Measurements from ENCODE around the gene CHMP5.

CHMP5 gene

DNA sequence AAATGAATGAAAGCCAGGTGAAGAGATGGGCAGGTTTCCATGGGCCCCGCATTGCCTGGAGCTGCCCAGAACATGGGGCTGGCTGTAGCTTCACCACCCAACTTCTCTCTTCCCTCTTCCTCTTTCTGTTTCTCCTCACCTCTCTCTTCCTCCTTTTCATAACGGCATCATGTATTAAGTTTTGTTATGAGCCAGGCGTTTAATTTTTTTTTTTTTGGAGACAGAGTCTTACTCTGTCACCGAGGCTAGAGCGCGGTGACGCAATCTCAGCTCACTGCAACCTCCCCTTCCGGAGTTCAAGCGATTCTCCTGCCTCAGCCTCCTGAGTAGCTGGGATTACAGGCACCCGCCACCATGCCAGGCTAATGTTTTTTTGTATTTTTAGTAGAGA is 37.8 kb upstream of the CHMP5 start:
- Histone ChIP-seq H3K27me3 (ENCODE audit: insufficient read depth, insufficient read length) (no peaks in the 10 kb centered on the region), H3K36me3 (ENCODE audit: insufficient read depth, insufficient read length, low read length) (no peaks in the 10 kb centered on the region), H3K4me3 (ENCODE audit: insufficient read length, low read depth) (no peak overlapping the region), H3K9ac (ENCODE audit: insufficient read length, low read depth) (no peak overlapping the region), H3K9me3 (ENCODE audit: insufficient read depth, low read length) (no peaks in the 10 kb centered on the region), H3K4me1 (ENCODE audit: insufficient read depth, insufficient read length) (peaks cover 9% of the 10 kb centered on the region)
- no peak for DNase-seq (ENCODE audit: low read depth, low spot score)
- TF ChIP-seq SUZ12 (IDR thresholded peaks at IDR 0.05; ENCODE audit: extremely low read depth, insufficient read depth, insufficient read length) (no peak), YY1 (IDR thresholded peaks at IDR 0.05; ENCODE audit: insufficient read depth, insufficient read length) (no peak), ZNF274 (IDR thresholded peaks at IDR 0.05; ENCODE audit: low read depth, low read length) (no peak)

DNA sequence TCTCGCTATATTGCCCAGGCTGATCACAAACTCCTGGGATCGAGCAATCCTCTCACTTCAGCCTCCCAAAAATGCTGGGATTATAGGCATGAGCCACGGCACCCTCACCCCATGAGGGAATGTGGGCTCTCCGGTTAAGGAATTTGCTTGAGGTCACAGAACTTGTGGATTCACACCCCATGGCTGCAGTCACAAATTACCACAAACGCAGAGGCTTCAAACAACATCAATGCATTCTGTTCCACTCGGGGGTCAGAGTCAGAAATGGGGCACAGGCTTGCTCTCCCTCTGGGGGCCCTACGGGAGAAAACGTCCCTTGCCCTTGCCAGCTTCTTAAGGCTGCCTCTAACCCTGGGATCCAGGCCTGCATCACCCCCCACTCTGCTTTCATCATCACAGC is 37.1 kb upstream of the CHMP5 start:
- Histone ChIP-seq H3K4me3 (ENCODE audit: insufficient read length, low read depth) (no peak overlapping the region), H3K9ac (ENCODE audit: insufficient read length, low read depth) (no peak overlapping the region), H3K9me3 (ENCODE audit: insufficient read depth, low read length) (no peaks in the 10 kb centered on the region), H3K36me3 (ENCODE audit: insufficient read depth, insufficient read length, low read length) (no peaks in the 10 kb centered on the region), H3K27me3 (ENCODE audit: insufficient read depth, insufficient read length) (no peaks in the 10 kb centered on the region), H3K4me1 (ENCODE audit: insufficient read depth, insufficient read length) (peaks cover 8% of the 10 kb centered on the region)
- DNase-seq (ENCODE audit: low read depth, low spot score): no peak
- TF ChIP-seq YY1 (IDR thresholded peaks at IDR 0.05; ENCODE audit: insufficient read depth, insufficient read length): no peak

DNA sequence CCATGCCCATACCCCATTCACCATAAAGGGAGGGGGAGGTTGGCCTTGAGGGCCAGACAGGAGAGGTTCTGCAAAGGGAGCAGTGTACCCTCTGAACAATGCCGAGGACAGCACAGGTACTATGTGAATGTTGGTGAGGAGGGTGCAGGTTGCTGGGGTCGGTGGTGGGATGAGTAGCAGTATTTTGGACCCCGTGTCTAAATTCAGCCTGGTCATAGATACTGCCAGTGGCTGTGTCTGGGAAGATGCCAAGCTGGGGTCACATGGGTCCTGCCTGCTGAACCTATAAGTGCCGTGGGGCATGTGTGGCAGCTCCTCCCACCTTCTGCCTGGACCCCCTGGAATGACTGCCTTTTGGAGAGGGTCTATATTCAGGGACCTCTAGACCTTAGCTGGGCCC is 36.2 kb upstream of the CHMP5 start:
- peaks cover 8% of the 10 kb centered on the region for H3K4me1 ChIP-seq (ENCODE audit: insufficient read depth, insufficient read length)
- H3K9ac ChIP-seq (ENCODE audit: insufficient read length, low read depth): no peak overlapping the region
- TF ChIP-seq SUZ12 (IDR thresholded peaks at IDR 0.05; ENCODE audit: extremely low read depth, insufficient read depth, insufficient read length): no peak
- TF ChIP-seq YY1 (IDR thresholded peaks at IDR 0.05; ENCODE audit: insufficient read depth, insufficient read length): no peak
- no peak for TF ChIP-seq ZNF274 (IDR thresholded peaks at IDR 0.05; ENCODE audit: low read depth, low read length)

DNA sequence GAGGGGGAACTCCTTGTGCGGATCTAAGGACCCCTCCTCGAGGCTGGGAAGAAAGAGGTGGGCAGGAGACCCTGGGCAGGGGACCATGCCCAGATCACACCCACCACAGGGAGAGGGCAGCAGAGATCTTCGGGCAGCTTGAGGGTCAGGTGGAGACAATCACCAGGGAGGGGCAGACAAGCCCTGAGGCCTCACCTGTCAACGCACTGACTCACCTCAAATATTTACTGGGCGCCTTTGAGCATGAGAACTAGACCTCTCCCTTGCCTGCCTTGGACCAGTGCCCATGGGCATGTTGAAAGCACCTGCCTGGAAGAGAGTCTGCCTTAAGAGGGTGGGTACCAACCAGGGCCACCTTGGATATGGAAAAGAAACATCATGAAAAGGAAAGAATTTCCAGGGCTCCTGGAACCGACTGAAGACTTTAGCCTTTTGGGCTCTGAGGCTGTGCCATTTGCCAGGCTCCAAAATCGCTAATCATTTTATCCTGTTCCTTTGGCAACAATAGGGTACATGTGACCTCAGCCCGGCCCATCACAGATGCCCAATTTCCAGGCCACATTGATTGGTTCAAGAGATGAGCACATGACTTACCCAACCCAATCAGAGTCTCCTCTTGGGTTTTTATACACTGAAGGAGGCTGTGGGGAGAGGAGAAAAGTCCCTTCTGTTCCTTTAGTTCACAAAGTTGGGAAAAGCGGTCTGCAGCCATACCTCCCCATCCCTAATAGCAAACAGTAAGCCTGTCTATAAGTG is 35.3 kb upstream of the CHMP5 start:
- Histone ChIP-seq H3K27me3 (ENCODE audit: insufficient read depth, insufficient read length) (peaks cover 1% of the 10 kb centered on the region), H3K4me3 (ENCODE audit: insufficient read length, low read depth) (no peak overlapping the region), H3K4me1 (ENCODE audit: insufficient read depth, insufficient read length) (peaks cover 8% of the 10 kb centered on the region), H3K9me3 (ENCODE audit: insufficient read depth, low read length) (no peaks in the 10 kb centered on the region), H3K9ac (ENCODE audit: insufficient read length, low read depth) (no peak overlapping the region), H3K36me3 (ENCODE audit: insufficient read depth, insufficient read length, low read length) (no peaks in the 10 kb centered on the region)
- DNase-seq (ENCODE audit: low read depth, low spot score): no peak
- TF ChIP-seq YY1 (IDR thresholded peaks at IDR 0.05; ENCODE audit: insufficient read depth, insufficient read length) (no peak), SUZ12 (IDR thresholded peaks at IDR 0.05; ENCODE audit: extremely low read depth, insufficient read depth, insufficient read length) (no peak), ZNF274 (IDR thresholded peaks at IDR 0.05; ENCODE audit: low read depth, low read length) (no peak)

More for the DNA sequence above, 36.2 kb upstream of the CHMP5 start:
- no peaks in the 10 kb centered on the region for H3K27me3 ChIP-seq (ENCODE audit: insufficient read depth, insufficient read length)
- DNase-seq (ENCODE audit: low read depth, low spot score): no peak
- H3K9me3 ChIP-seq (ENCODE audit: insufficient read depth, low read length): no peaks in the 10 kb centered on the region
- H3K36me3 ChIP-seq (ENCODE audit: insufficient read depth, insufficient read length, low read length): no peaks in the 10 kb centered on the region
- no peak overlapping the region for H3K4me3 ChIP-seq (ENCODE audit: insufficient read length, low read depth)

DNA sequence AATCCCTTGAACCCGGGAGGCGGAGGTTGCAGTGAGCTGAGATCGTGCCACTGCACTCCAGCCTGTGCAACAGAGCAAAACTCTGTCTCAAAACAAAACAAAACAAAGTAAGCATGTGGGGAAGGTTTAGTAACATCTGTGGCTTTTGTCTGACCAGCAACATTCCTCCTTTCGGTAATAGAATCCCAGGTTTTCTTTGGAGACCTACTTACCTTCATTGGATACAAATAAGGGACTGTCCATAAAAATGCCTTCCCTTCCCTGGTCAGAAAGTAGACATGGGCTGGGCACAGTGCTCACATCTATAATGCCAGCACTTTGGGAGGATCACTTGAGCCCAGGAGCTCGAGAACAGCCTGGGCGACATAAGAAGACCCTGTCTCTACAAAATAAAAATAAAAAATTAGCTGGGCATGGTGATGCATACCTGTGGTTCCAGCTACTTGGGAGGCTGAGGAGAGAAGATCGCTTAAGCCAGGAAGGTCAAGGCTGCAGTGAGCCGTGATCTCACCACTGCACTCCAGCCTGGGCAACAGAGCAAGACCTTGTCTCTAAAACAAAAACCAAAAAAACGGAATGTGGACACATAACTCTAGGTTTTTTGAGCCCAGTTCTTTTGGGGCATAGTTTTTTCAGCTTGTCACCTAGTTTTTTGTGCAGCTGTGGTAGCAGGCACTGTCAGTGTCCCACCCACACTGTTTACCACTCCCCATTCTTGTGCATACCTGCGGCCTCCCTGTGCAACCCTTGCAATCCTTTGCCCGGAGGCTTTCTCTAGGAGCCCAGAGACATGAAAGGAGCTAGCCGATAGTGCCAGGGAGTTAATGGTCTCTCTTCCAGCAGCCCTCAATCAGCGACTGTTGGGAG is 33.9 kb upstream of the CHMP5 start:
- peaks cover 1% of the 10 kb centered on the region for H3K27me3 ChIP-seq (ENCODE audit: insufficient read depth, insufficient read length)
- TF ChIP-seq YY1 (IDR thresholded peaks at IDR 0.05; ENCODE audit: insufficient read depth, insufficient read length): no peak
- no peak for TF ChIP-seq SUZ12 (IDR thresholded peaks at IDR 0.05; ENCODE audit: extremely low read depth, insufficient read depth, insufficient read length)
- TF ChIP-seq ZNF274 (IDR thresholded peaks at IDR 0.05; ENCODE audit: low read depth, low read length): no peak
- H3K9me3 ChIP-seq (ENCODE audit: insufficient read depth, low read length): no peaks in the 10 kb centered on the region
- H3K36me3 ChIP-seq (ENCODE audit: insufficient read depth, insufficient read length, low read length): no peaks in the 10 kb centered on the region
- no peak overlapping the region for H3K9ac ChIP-seq (ENCODE audit: insufficient read length, low read depth)
- H3K4me3 ChIP-seq (ENCODE audit: insufficient read length, low read depth): no peak overlapping the region
- H3K4me1 ChIP-seq (ENCODE audit: insufficient read depth, insufficient read length): peaks cover 8% of the 10 kb centered on the region
- no peak for DNase-seq (ENCODE audit: low read depth, low spot score)

DNA sequence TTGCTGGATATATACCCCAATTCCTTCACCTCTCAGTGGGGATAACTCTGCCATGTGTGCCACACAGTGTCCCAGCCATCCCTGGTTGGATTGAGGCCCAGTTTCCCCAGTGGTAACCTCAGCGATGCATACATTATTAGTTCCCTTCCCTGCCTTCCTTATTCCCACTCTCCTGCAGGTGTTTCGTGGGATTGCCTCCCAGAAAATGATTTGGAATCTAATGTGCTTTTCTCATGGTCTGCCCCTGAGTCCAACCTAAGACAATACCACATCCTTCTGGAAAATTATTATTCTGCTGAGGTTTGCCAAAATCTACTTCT is 33.3 kb upstream of the CHMP5 start:
- H3K4me3 ChIP-seq (ENCODE audit: insufficient read length, low read depth): no peak overlapping the region
- H3K27me3 ChIP-seq (ENCODE audit: insufficient read depth, insufficient read length): peaks cover 1% of the 10 kb centered on the region
- peaks cover 8% of the 10 kb centered on the region for H3K4me1 ChIP-seq (ENCODE audit: insufficient read depth, insufficient read length)
- no peak for DNase-seq (ENCODE audit: low read depth, low spot score)
- no peaks in the 10 kb centered on the region for H3K9me3 ChIP-seq (ENCODE audit: insufficient read depth, low read length)
- TF ChIP-seq YY1 (IDR thresholded peaks at IDR 0.05; ENCODE audit: insufficient read depth, insufficient read length) (no peak), ZNF274 (IDR thresholded peaks at IDR 0.05; ENCODE audit: low read depth, low read length) (no peak), SUZ12 (IDR thresholded peaks at IDR 0.05; ENCODE audit: extremely low read depth, insufficient read depth, insufficient read length) (no peak)
- H3K9ac ChIP-seq (ENCODE audit: insufficient read length, low read depth): no peak overlapping the region
- H3K36me3 ChIP-seq (ENCODE audit: insufficient read depth, insufficient read length, low read length): no peaks in the 10 kb centered on the region

DNA sequence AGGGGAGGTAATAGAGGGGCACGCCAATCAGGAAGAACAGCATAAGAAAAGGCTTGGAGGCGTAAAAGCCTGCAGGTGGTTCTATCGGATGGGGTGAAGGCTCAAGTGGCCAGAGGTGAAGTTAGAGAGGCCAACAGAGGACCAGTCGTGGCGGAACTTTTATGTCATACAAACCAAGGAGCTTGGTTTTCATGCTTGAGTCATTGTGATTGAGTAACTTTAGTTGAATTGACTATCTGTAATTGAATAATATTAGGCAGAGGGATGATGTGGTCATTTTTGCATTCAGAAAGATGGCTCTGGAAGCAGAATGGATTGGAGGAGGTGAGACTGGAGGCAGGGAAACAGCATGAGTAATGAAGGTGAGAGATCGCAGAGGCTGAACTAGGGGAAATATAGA is 32.0 kb upstream of the CHMP5 start:
- peaks cover 7% of the 10 kb centered on the region for H3K4me1 ChIP-seq (ENCODE audit: insufficient read depth, insufficient read length)
- no peaks in the 10 kb centered on the region for H3K36me3 ChIP-seq (ENCODE audit: insufficient read depth, insufficient read length, low read length)
- TF ChIP-seq ZNF274 (IDR thresholded peaks at IDR 0.05; ENCODE audit: low read depth, low read length) (no peak), SUZ12 (IDR thresholded peaks at IDR 0.05; ENCODE audit: extremely low read depth, insufficient read depth, insufficient read length) (no peak), YY1 (IDR thresholded peaks at IDR 0.05; ENCODE audit: insufficient read depth, insufficient read length) (no peak)
- H3K9me3 ChIP-seq (ENCODE audit: insufficient read depth, low read length): no peaks in the 10 kb centered on the region
- no peak overlapping the region for H3K9ac ChIP-seq (ENCODE audit: insufficient read length, low read depth)
- no peak for DNase-seq (ENCODE audit: low read depth, low spot score)
- H3K27me3 ChIP-seq (ENCODE audit: insufficient read depth, insufficient read length): peaks cover 1% of the 10 kb centered on the region
- H3K4me3 ChIP-seq (ENCODE audit: insufficient read length, low read depth): no peak overlapping the region
